ENCODE measurements around the gene CEACAM8.

GRCh38 chr19:42554046-42554575, 40.6 kb downstream of the CEACAM8 start:
- TF ChIP-seq SPI1 (IDR thresholded peaks at IDR 0.05; ENCODE audit: low read depth, low read length) (no peak), PAX5 (IDR thresholded peaks at IDR 0.05; ENCODE audit: insufficient read depth, low read length, severe bottlenecking) (no peak), POLR2A (IDR thresholded peaks at IDR 0.05; ENCODE audit: low read depth, low read length) (no peak), POLR2AphosphoS5 (IDR thresholded peaks at IDR 0.05; ENCODE audit: low read depth, low read length) (no peak), TAF1 (IDR thresholded peaks at IDR 0.05; ENCODE audit: low read depth, low read length) (no peak), POU2F2 (IDR thresholded peaks at IDR 0.05; ENCODE audit: low read depth, low read length) (no peak)

Measured in GM12891 (cell line).